H1 (cell line): ENCODE data around the gene CISTR. TPM values are rescaled to one million over a fixed set of nuclear protein-coding genes. Genes with fewer than 3 reads are reported as not detected.

Experiments
- CTCF ChIA-PET: fragments of 300-600 bp; sonication (Branson Sonifier 250); formaldehyde crosslinking; loops from one replicate; lab custom pipeline; 2021; ENCODE audit not compliant: partially characterized antibody; lab: Charles Lee
- POLR2A ChIA-PET: fragments of 300-600 bp; sonication (Branson Sonifier 250); formaldehyde crosslinking; loops from one replicate; lab custom pipeline; 2021; ENCODE audit warnings: inconsistent platforms; ENCODE audit not compliant: partially characterized antibody; lab: Charles Lee
- DNase-seq, 2 experiments: peaks; one replicate each; pipeline versions ENCODE4 v3.0.0 to v3.0.0-alpha.2; 2010 to 2022; ENCODE audit warnings: low spot score in 2 of 2, low read depth in 1 of 2, mixed read lengths in 1 of 2
- FAIRE-seq: peaks from 2 replicates; lab custom pipeline; 2011; peaks lifted over from hg19 to GRCh38; lab: Jason Lieb, UNC
- H2AFZ ChIP-seq: 2 replicates; pipeline ENCODE4 v1.8.1; 2012; ENCODE audit warnings: low read length, inconsistent platforms
- H2AK5ac ChIP-seq: 2 replicates; pipeline ENCODE4 v1.6.1; 2013; ENCODE audit warnings: low read depth, low read length
- H2BK120ac ChIP-seq: replicated peaks from 2 replicates; pipeline ENCODE3; 2013; ENCODE audit warnings: low read depth, low read length, inconsistent platforms
- H2BK12ac ChIP-seq: 2 replicates; pipeline ENCODE4 v1.6.1; 2013; ENCODE audit warnings: low read depth, low read length
- H2BK15ac ChIP-seq: 2 replicates; pipeline ENCODE4 v1.6.1; 2013; ENCODE audit warnings: low read length
- H2BK20ac ChIP-seq: 2 replicates; pipeline ENCODE4 v1.6.1; 2013; ENCODE audit warnings: low read length
- H2BK5ac ChIP-seq: 2 replicates; pipeline ENCODE4 v1.6.1; 2013; ENCODE audit warnings: low read depth, low read length
- H3K14ac ChIP-seq: 2 replicates; pipeline ENCODE4 v1.6.1; 2013; ENCODE audit warnings: inconsistent platforms; ENCODE audit not compliant: insufficient read length
- H3K18ac ChIP-seq: 2 replicates; pipeline ENCODE4 v1.6.1; 2013; ENCODE audit warnings: low read length; ENCODE audit errors: extremely low read depth
- H3K23ac ChIP-seq: 2 replicates; pipeline ENCODE4 v1.6.1; 2013; ENCODE audit warnings: inconsistent platforms; ENCODE audit not compliant: insufficient read length
- H3K23me2 ChIP-seq: 2 replicates; pipeline ENCODE4 v1.6.1; 2013; ENCODE audit warnings: low read depth, low read length
- H3K27ac ChIP-seq: 2 replicates; pipeline ENCODE4 v1.6.1; 2011; ENCODE audit warnings: low read depth, low read length, inconsistent platforms
- H3K27me3 ChIP-seq, 4 experiments: replicated peaks in 1 of 4; 1 replicate in 1 of 4; 2 replicates in 3 of 4; pipeline versions ENCODE4 v1.6.1 to v1.8.1; 2011 to 2013; ENCODE audit warnings: low read length in 3 of 4, mild to moderate bottlenecking in 3 of 4, inconsistent platforms in 2 of 4, mixed read lengths in 2 of 4, moderate library complexity in 1 of 4; ENCODE audit not compliant: control insufficient read depth in 3 of 4, insufficient read depth in 3 of 4; ENCODE audit errors: extremely low read depth in 1 of 4
- H3K36me3 ChIP-seq, 4 experiments: 2 replicates each; pipeline versions ENCODE4 v1.6.1 to v1.8.1; 2011 to 2013; ENCODE audit warnings: mild to moderate bottlenecking in 4 of 4, low read length in 3 of 4, moderate library complexity in 2 of 4, control low read depth in 1 of 4, inconsistent platforms in 1 of 4; ENCODE audit not compliant: insufficient read depth in 4 of 4, control insufficient read depth in 2 of 4
- H3K4ac ChIP-seq: replicated peaks from 2 replicates; pipeline ENCODE3; 2013; ENCODE audit warnings: low read length, low read depth, mixed read lengths, inconsistent platforms; ENCODE audit not compliant: insufficient read length
- H3K4me1 ChIP-seq, 4 experiments: replicated peaks in 1 of 4; 1 replicate in 1 of 4; 2 replicates in 3 of 4; pipeline versions ENCODE4 v1.6.1 to v1.8.1; 2011 to 2013; ENCODE audit warnings: low read length in 3 of 4, inconsistent platforms in 2 of 4, mixed read lengths in 1 of 4; ENCODE audit not compliant: insufficient read depth in 4 of 4, control insufficient read depth in 3 of 4
- H3K4me2 ChIP-seq, 2 experiments: 2 replicates each; pipeline versions ENCODE4 v1.6.1 to v1.8.1; 2011 to 2013; ENCODE audit warnings: low read depth in 2 of 2, low read length in 2 of 2, control low read depth in 1 of 2, inconsistent platforms in 1 of 2, mild to moderate bottlenecking in 1 of 2; ENCODE audit not compliant: insufficient read depth in 1 of 2
- H3K4me3 ChIP-seq, 4 experiments: fragments of 200-600, 300-600 bp in 1 of 4; sonication (generic), shearing (Covaris generic), sonication (Bioruptor Twin) in 1 of 4; 2 replicates each; pipeline versions ENCODE4 v1.5.1 to v1.8.1; 2011 to 2016; ENCODE audit warnings: low read length in 4 of 4, low read depth in 3 of 4, control low read depth in 2 of 4, inconsistent platforms in 2 of 4, mild to moderate bottlenecking in 2 of 4, mixed read lengths in 1 of 4, moderate library complexity in 1 of 4; ENCODE audit not compliant: insufficient read depth in 2 of 4; ENCODE audit errors: extremely low read depth in 1 of 4
- H3K56ac ChIP-seq: replicated peaks from 2 replicates; pipeline ENCODE3; 2013; ENCODE audit warnings: low read depth, mild to moderate bottlenecking, mixed read lengths, low read length, inconsistent platforms; ENCODE audit not compliant: insufficient read length
- H3K79me1 ChIP-seq: 2 replicates; pipeline ENCODE4 v1.6.1; 2013; ENCODE audit warnings: low read depth, low read length, control low read depth
- H3K79me2 ChIP-seq, 2 experiments: 2 replicates each; pipeline versions ENCODE4 v1.6.1 to v1.8.1; 2012 to 2013; ENCODE audit warnings: low read length in 2 of 2, mild to moderate bottlenecking in 2 of 2, inconsistent platforms in 1 of 2; ENCODE audit not compliant: insufficient read depth in 2 of 2, control insufficient read depth in 1 of 2
- H3K9ac ChIP-seq, 4 experiments: replicated peaks in 1 of 4; 1 replicate in 1 of 4; 2 replicates in 3 of 4; pipeline versions ENCODE4 v1.6.1 to v1.8.1; 2011 to 2013; ENCODE audit warnings: low read depth in 3 of 4, low read length in 3 of 4, control low read depth in 2 of 4, mild to moderate bottlenecking in 2 of 4, moderate library complexity in 2 of 4, inconsistent platforms in 1 of 4; ENCODE audit errors: extremely low read depth in 1 of 4
- H3K9me3 ChIP-seq, 2 experiments: 2 replicates each; pipeline versions ENCODE4 v1.6.1 to v1.8.1; 2012 to 2013; ENCODE audit warnings: mild to moderate bottlenecking in 2 of 2, moderate library complexity in 2 of 2, control low read depth in 1 of 2, inconsistent platforms in 1 of 2, low read depth in 1 of 2, low read length in 1 of 2, mixed read lengths in 1 of 2; ENCODE audit not compliant: insufficient read depth in 2 of 2
- H4K20me1 ChIP-seq, 2 experiments: replicated peaks in 1 of 2; 2 replicates each; pipeline versions ENCODE3 to v1.8.1; 2011 to 2013; ENCODE audit warnings: inconsistent platforms in 2 of 2, low read length in 2 of 2, mild to moderate bottlenecking in 1 of 2; ENCODE audit not compliant: insufficient read depth in 2 of 2, control insufficient read depth in 1 of 2
- H4K5ac ChIP-seq: 2 replicates; pipeline ENCODE4 v1.6.1; 2013; ENCODE audit warnings: low read length, low read depth, mixed read lengths, inconsistent platforms; ENCODE audit not compliant: insufficient read length
- H4K8ac ChIP-seq: 2 replicates; pipeline ENCODE4 v1.8.0; 2013; ENCODE audit warnings: mild to moderate bottlenecking, moderate library complexity, low read length, inconsistent platforms; ENCODE audit not compliant: insufficient read depth; ENCODE audit errors: extremely low read depth
- H4K91ac ChIP-seq: replicated peaks from 2 replicates; pipeline ENCODE3; 2013; ENCODE audit warnings: low read length, mixed read lengths, inconsistent platforms; ENCODE audit not compliant: insufficient read length
- BACH1 ChIP-seq: IDR thresholded peaks from 2 replicates; pipeline ENCODE4 v1.6.1; 2012; ENCODE audit warnings: low read length, improper control_type of control experiment
- CEBPB ChIP-seq: IDR thresholded peaks from 2 replicates; pipeline ENCODE4 v1.6.1; 2012; ENCODE audit warnings: low read depth, low read length
- EGR1 ChIP-seq: IDR thresholded peaks from 2 replicates; pipeline ENCODE4 v1.6.1; 2011; ENCODE audit warnings: low read depth, low read length, borderline replicate concordance
- EP300 ChIP-seq, 2 experiments: IDR thresholded peaks; 1 replicate in 1 of 2; 2 replicates in 1 of 2; pipeline ENCODE4 v1.6.1; 2011 to 2012; ENCODE audit warnings: low read depth in 2 of 2, low read length in 2 of 2, mild to moderate bottlenecking in 2 of 2, borderline replicate concordance in 1 of 2, inconsistent platforms in 1 of 2, moderate library complexity in 1 of 2
- EZH2 ChIP-seq: fragments of 200-600 bp; sonication (generic); IDR thresholded peaks from 2 replicates; pipeline ENCODE4 v1.7.1; 2012; ENCODE audit warnings: low read depth, mild to moderate bottlenecking, moderate library complexity, low read length, inconsistent platforms; ENCODE audit not compliant: severe bottlenecking
- KDM4A ChIP-seq: IDR thresholded peaks from one replicate; pipeline ENCODE4 v1.7.1; 2012; ENCODE audit warnings: low read depth, mild to moderate bottlenecking, moderate library complexity, low read length, inconsistent platforms; ENCODE audit not compliant: severe bottlenecking
- KDM5A ChIP-seq: fragments of 200-600 bp; IDR thresholded peaks from 2 replicates; pipeline ENCODE4 v1.7.1; 2012; ENCODE audit warnings: mild to moderate bottlenecking, low read length, inconsistent platforms, mixed read lengths
- MAFK ChIP-seq: IDR thresholded peaks from 2 replicates; pipeline ENCODE4 v1.6.1; 2012; ENCODE audit warnings: low read depth, mild to moderate bottlenecking, improper control_type of control experiment, low read length
- POU5F1 ChIP-seq: IDR thresholded peaks from 2 replicates; pipeline ENCODE4 v1.6.1; 2011; ENCODE audit warnings: low read depth, mild to moderate bottlenecking, low read length, moderate library complexity
- RAD21 ChIP-seq, 2 experiments: IDR thresholded peaks in 1 of 2; conservative IDR thresholded peaks in 1 of 2; 2 replicates each; pipeline ENCODE4 v1.6.1; 2011; ENCODE audit warnings: low read depth in 2 of 2, low read length in 2 of 2, improper control_type of control experiment in 1 of 2, inconsistent platforms in 1 of 2, mild to moderate bottlenecking in 1 of 2, moderate library complexity in 1 of 2
- TBP ChIP-seq: IDR thresholded peaks from 2 replicates; pipeline ENCODE4 v1.6.1; 2011; ENCODE audit warnings: low read depth, low read length, improper control_type of control experiment
- TCF12 ChIP-seq: IDR thresholded peaks from 2 replicates; pipeline ENCODE4 v1.6.1; 2011; ENCODE audit warnings: low read depth, mild to moderate bottlenecking, low read length
- whole genome bisulfite sequencing, 2 experiments: shearing (Covaris generic) in 1 of 2; methylation state at CpG; one replicate each; pipeline versions ENCODE4 v1.1.6 to v1.1.7; 2013 to 2015; ENCODE audit warnings: low lambda C conversion rate in 2 of 2, mixed read lengths in 2 of 2, inconsistent platforms in 1 of 2, low coverage in 1 of 2, missing lambda C conversion rate in 1 of 2; ENCODE audit not compliant: insufficient replicate concordance in 2 of 2, insufficient coverage in 1 of 2, insufficient read length in 1 of 2; ENCODE audit errors: extremely low coverage in 1 of 2, missing lambda C conversion rate in 1 of 2; 5-methylcytosine and 5-hydroxymethylcytosine counted together
- polyA plus RNA-seq, 7 experiments: library from polyadenylated mRNA; depleted of rRNA in 3 of 7; stranded (reverse) in 5 of 7; unstranded in 2 of 7; fragments of >200 nt in 5 of 7; fragments of 200-250 nt in 2 of 7; gene quantifications; 1 replicate in 5 of 7; 2 replicates in 1 of 7; 4 replicates in 1 of 7; pipeline versions ENCODE4 v1.2.1 to v1.2.3, GENCODE V29; 2011 to 2013; ENCODE audit warnings: missing spikeins in 2 of 7, mixed read lengths in 2 of 7
- total RNA-seq: library from RNA; stranded (reverse); fragmentation: NEBNext Ultra II Directional; extraction: Animal tissue kit (Norgen Biotek cat#: 25700); gene quantifications from 2 replicates; pipeline ENCODE4 v1.2.1, GENCODE V29; 2021

Gene CISTR
- total and polyA plus RNA-seq, 2 of the 8 experiments (the other 6 are each of a cell fraction or from before 2014, with no cell fraction given) = not detected

- no peak within 1 kb of the TSS for H2BK15ac ChIP-seq
- H4K8ac ChIP-seq = no peak within 1 kb of the TSS
- no peaks in the 10 kb centered on the region for H3K36me3 ChIP-seq
- no peak within 1 kb of the TSS for H2BK20ac ChIP-seq
- H2BK5ac ChIP-seq = peak within 1 kb of the TSS; percentile 3; the same call in 1 of the 2 replicates
- H3K79me1 ChIP-seq = no peaks in the 10 kb centered on the region
- no peak within 1 kb of the TSS for H3K14ac ChIP-seq
- H3K23ac ChIP-seq = no peak within 1 kb of the TSS
- H3K4me1 ChIP-seq = peaks cover 0 to 11% (median 1%) of the 10 kb centered on the region in 4 experiments; a peak in 5 of 7 replicates
- no peak within 1 kb of the TSS for H2BK12ac ChIP-seq
- H3K27ac ChIP-seq = no peak within 1 kb of the TSS
- peak within 1 kb of the TSS; percentile 96 for H2AFZ ChIP-seq
- peaks cover 0 to 3% (median 0%) of the 10 kb centered on the region in 4 experiments; a peak in 1 of 7 replicates for H3K27me3 ChIP-seq
- WGBS, 2 experiments = 3% methylated on average over 38 of the region's 38 CpGs; no CpG with 5 or more reads in 1 of the 2 experiments
- H3K18ac ChIP-seq = peak within 1 kb of the TSS; percentile 39; the same call in 1 of the 2 replicates
- peak within 1 kb of the TSS; percentile 86 to 94 for H3K4me2 ChIP-seq
- no peaks in the 10 kb centered on the region for H3K9me3 ChIP-seq
- DNase-seq = peak; percentile 90
- no peaks in the 10 kb centered on the region for H3K79me2 ChIP-seq
- FAIRE-seq = peak; percentile 63
- H3K23me2 ChIP-seq = peaks cover 3% of the 10 kb centered on the region; the same call in 1 of the 2 replicates
- peak within 1 kb of the TSS in 3 of 4 experiments; percentile 38 to 46 (median 45); a peak in 4 of 7 replicates for H3K9ac ChIP-seq
- peak within 1 kb of the TSS; percentile 71 to 94 (median 82) for H3K4me3 ChIP-seq
- no peak within 1 kb of the TSS for H2BK120ac ChIP-seq
- ChIA-PET CTCF (interaction anchor here (1.0 to 21.0 kb wide), 11 partner anchors 10 to 515 kb away, joined by 3 to 531 read pairs (median 6); partner anchors contain the start of gene ATP5MC2), POLR2A (interaction anchor here (0.9 to 1.5 kb wide), 5 partner anchors 11 to 103 kb away, joined by 3 to 5 read pairs (median 3); no protein-coding TSS in a partner anchor)
- peak within 1 kb of the TSS; percentile 32 for H4K5ac ChIP-seq
- no peak within 1 kb of the TSS for H2AK5ac ChIP-seq
- H4K91ac ChIP-seq = no peak within 1 kb of the TSS
- no peaks in the 10 kb centered on the region for H4K20me1 ChIP-seq
- no peak within 1 kb of the TSS for H3K56ac ChIP-seq
- H3K4ac ChIP-seq = no peak within 1 kb of the TSS
- TF ChIP-seq KDM4A = no peak
- TF ChIP-seq EGR1 = no peak; the same call in 1 of the 2 replicates
- no peak for TF ChIP-seq CEBPB
- TF ChIP-seq TBP = peak; percentile 44; the same call in 1 of the 2 replicates
- TF ChIP-seq RAD21 (IDR thresholded peaks at IDR 0.05 in 1 of 2, conservative IDR thresholded peaks at IDR 0.05 in 1 of 2; ENCODE audit: low read depth in 2 of 2, low read length in 2 of 2) = no peak
- TF ChIP-seq EP300 (IDR thresholded peaks at IDR 0.05; ENCODE audit: borderline replicate concordance in 1 of 2, low read depth in 2 of 2, low read length in 2 of 2) = no peak
- no peak for TF ChIP-seq EZH2
- no peak for TF ChIP-seq POU5F1
- TF ChIP-seq MAFK = no peak
- TF ChIP-seq TCF12 = no peak
- TF ChIP-seq BACH1 = no peak
- no peak for TF ChIP-seq KDM5A
Measured at GRCh38 chr12:53727310-53728041, 24.3 kb downstream of the CISTR start, which contains the start of gene CALCOCO1. TSS of gene CALCOCO1 (minus strand) at chr12:53727452. CDS start at chr12:53725242, 2,210 bp downstream.
